GM12878 (cell line): ENCODE data around the gene EBF3. TPM values are rescaled to one million over a fixed set of nuclear protein-coding genes. Genes with fewer than 3 reads are reported as not detected.
A peak's percentile ranks its signal among the peaks of the same experiment; 100 is the strongest.

Experiments
- ATAC-seq: fragments of 200-7000 bp; cut with Tn5 transposase; 3 replicates; pipeline ENCODE4 v1.9.1; 2020; ENCODE audit warnings: mild to moderate bottlenecking, moderate library complexity
- BruUV-seq: library from RNA; stranded (reverse); fragments of 400-500 nt; replicated peaks from 2 replicates; lab custom pipeline; 2021; lab: Mats Ljungman, UMichigan
- CTCF ChIA-PET: fragments of 300-600 bp; sonication (Branson Sonifier 250); formaldehyde crosslinking; extraction: SDS; loops from one replicate; lab custom pipeline; 2021; ENCODE audit warnings: inconsistent platforms; lab: Yijun Ruan, JAX
- POLR2A ChIA-PET: fragments of 350-600 bp; formaldehyde crosslinking; extraction: SDS; loops from one replicate; lab custom pipeline; 2021; ENCODE audit warnings: inconsistent platforms; lab: Charles Lee
- RAD21 ChIA-PET: fragments of 300-600 bp; sonication (Branson Sonifier 250); formaldehyde crosslinking; loops from one replicate; lab custom pipeline; 2023; ENCODE audit warnings: antibody characterized with exemption; ENCODE audit not compliant: unreplicated experiment; lab: Charles Lee
- SMC1A ChIA-PET: fragments of 300-600 bp; sonication (Branson Sonifier 250); formaldehyde crosslinking; loops from one replicate; lab custom pipeline; 2023; ENCODE audit not compliant: unreplicated experiment, uncharacterized antibody; lab: Charles Lee
- DNase-seq: peaks from one replicate; pipeline ENCODE4 v3.0.0-alpha.2; 2011; ENCODE audit warnings: low read depth, low spot score
- FAIRE-seq: peaks from 3 replicates; lab custom pipeline; 2011; peaks lifted over from hg19 to GRCh38; lab: Jason Lieb, UNC
- H2AFZ ChIP-seq: 2 replicates; pipeline ENCODE4 v1.6.0; 2011; ENCODE audit warnings: low read depth, low read length, control low read depth; ENCODE audit not compliant: control insufficient read depth
- H3K27ac ChIP-seq: 2 replicates; pipeline ENCODE4 v1.5.1; 2011; ENCODE audit warnings: control low read depth; ENCODE audit not compliant: control insufficient read depth, insufficient read depth
- H3K27me3 ChIP-seq, 2 experiments: replicated peaks in 1 of 2; 2 replicates each; pipeline versions ENCODE4 v1.6.0 to v1.6.1; 2011; ENCODE audit warnings: low read length in 1 of 2; ENCODE audit not compliant: control insufficient read depth in 2 of 2, insufficient read depth in 2 of 2
- H3K36me3 ChIP-seq, 2 experiments: 2 replicates each; pipeline ENCODE4 v1.5.1; 2011; ENCODE audit warnings: low read length in 1 of 2; ENCODE audit not compliant: control insufficient read depth in 2 of 2, insufficient read depth in 2 of 2
- H3K4me1 ChIP-seq: 2 replicates; pipeline ENCODE4 v1.6.1; 2011; ENCODE audit warnings: mild to moderate bottlenecking, low read length, moderate library complexity, mixed read lengths; ENCODE audit not compliant: control insufficient read depth, insufficient read depth
- H3K4me2 ChIP-seq: 2 replicates; pipeline ENCODE4 v1.6.0; 2011; ENCODE audit warnings: control low read depth; ENCODE audit not compliant: control insufficient read depth, insufficient read depth
- H3K4me3 ChIP-seq: fragments of 200-600 bp; sonication (generic); 2 replicates; pipeline ENCODE4 v1.5.1; 2016
- H3K79me2 ChIP-seq: 2 replicates; pipeline ENCODE4 v1.6.0; 2011; ENCODE audit warnings: low read length; ENCODE audit not compliant: control insufficient read depth, insufficient read depth
- H3K9ac ChIP-seq: 2 replicates; pipeline ENCODE4 v1.8.0; 2011; ENCODE audit warnings: low read length, control low read depth, mixed read lengths; ENCODE audit not compliant: control insufficient read depth, insufficient read depth
- H3K9me3 ChIP-seq: replicated peaks from 3 replicates; pipeline ENCODE4 v1.5.1; 2011; ENCODE audit warnings: mild to moderate bottlenecking, low read length; ENCODE audit not compliant: control insufficient read depth, insufficient read depth
- H4K20me1 ChIP-seq: 2 replicates; pipeline ENCODE4 v1.6.0; 2011; ENCODE audit not compliant: control insufficient read depth, insufficient read depth
- ASH2L ChIP-seq: fragments of 300-600, 200-600 bp; sonication (generic); IDR thresholded peaks from 2 replicates; pipeline ENCODE4 v1.6.1; 2017; ENCODE audit warnings: low read depth, mild to moderate bottlenecking, borderline replicate concordance
- EP300 ChIP-seq, 2 experiments: fragments of 150-350 bp in 1 of 2; IDR thresholded peaks; 2 replicates each; pipeline ENCODE4 v1.6.1; 2011 to 2012; ENCODE audit warnings: low read depth in 2 of 2, low read length in 2 of 2, borderline replicate concordance in 1 of 2, improper control_type of control experiment in 1 of 2, inconsistent platforms in 1 of 2; ENCODE audit not compliant: control insufficient read depth in 1 of 2
- FOXM1 ChIP-seq: IDR thresholded peaks from 2 replicates; pipeline ENCODE4 v1.6.1; 2012; ENCODE audit warnings: low read depth, mild to moderate bottlenecking, inconsistent platforms, low read length, moderate library complexity
- HDAC6 ChIP-seq: fragments of 200-600 bp; sonication (generic); IDR thresholded peaks from one replicate; pipeline ENCODE4 v1.8.0; 2017; ENCODE audit warnings: antibody characterized with exemption; ENCODE audit not compliant: unreplicated experiment
- LARP7 ChIP-seq: fragments of 450-650 bp; IDR thresholded peaks from 2 replicates; pipeline ENCODE4 v1.6.1; 2017; ENCODE audit warnings: mild to moderate bottlenecking
- NFYB ChIP-seq: IDR thresholded peaks from 2 replicates; pipeline ENCODE4 v1.6.1; 2011; ENCODE audit warnings: low read depth, mild to moderate bottlenecking, low read length, improper control_type of control experiment, moderate library complexity; ENCODE audit not compliant: insufficient read depth
- PML ChIP-seq: IDR thresholded peaks from 2 replicates; pipeline ENCODE4 v1.6.1; 2012; ENCODE audit warnings: low read length, inconsistent platforms
- POLR2AphosphoS2 ChIP-seq: IDR thresholded peaks from 2 replicates; pipeline ENCODE4 v1.6.1; 2011; ENCODE audit warnings: low read depth, mild to moderate bottlenecking, low read length, improper control_type of control experiment, moderate library complexity
- POLR2AphosphoS5 ChIP-seq: IDR thresholded peaks from 2 replicates; pipeline ENCODE4 v1.6.1; 2011; ENCODE audit warnings: mild to moderate bottlenecking, low read length, inconsistent platforms
- POU2F2 ChIP-seq: IDR thresholded peaks from 3 replicates; pipeline ENCODE4 v1.6.1; 2011; ENCODE audit warnings: low read depth, mild to moderate bottlenecking, low read length, borderline replicate concordance
- SIN3A ChIP-seq: IDR thresholded peaks from 2 replicates; pipeline ENCODE4 v1.6.1; 2012; ENCODE audit warnings: low read depth, low read length, improper control_type of control experiment
- SKIL ChIP-seq: fragments of 450-650 bp; IDR thresholded peaks from 2 replicates; pipeline ENCODE4 v1.6.1; 2017; ENCODE audit warnings: mild to moderate bottlenecking, low read depth, inconsistent platforms; ENCODE audit not compliant: poor library complexity, severe bottlenecking
- SMC3 ChIP-seq: IDR thresholded peaks from 2 replicates; pipeline ENCODE4 v1.6.1; 2011; ENCODE audit warnings: low read length, improper control_type of control experiment, borderline replicate concordance
- SUZ12 ChIP-seq: fragments of 200-600 bp; sonication (generic); IDR thresholded peaks from one replicate; pipeline ENCODE4 v1.6.1; 2018; ENCODE audit warnings: antibody characterized with exemption, mild to moderate bottlenecking; ENCODE audit not compliant: unreplicated experiment
- TARDBP ChIP-seq: IDR thresholded peaks from 2 replicates; pipeline ENCODE4 v1.6.1; 2016; ENCODE audit warnings: borderline replicate concordance
- ZBTB40 ChIP-seq: fragments of 450-650 bp; IDR thresholded peaks from 2 replicates; pipeline ENCODE4 v1.6.1; 2016; ENCODE audit warnings: mild to moderate bottlenecking, moderate library complexity, borderline replicate concordance
- ZSCAN29 ChIP-seq: fragments of 450-650 bp; IDR thresholded peaks from 2 replicates; pipeline ENCODE4 v1.6.1; 2017; ENCODE audit warnings: mild to moderate bottlenecking, moderate library complexity
- in situ Hi-C: fragments of 300-500 bp; cut with MboI; formaldehyde crosslinking; loops from 9 replicates; pipeline ENCODE4 v1.14.3; 2018; ENCODE audit warnings: mixed read lengths
- intact Hi-C: fragments of 100-400 bp; cut with micrococcal nuclease; formaldehyde crosslinking; loops from one replicate; pipeline ENCODE4 v1.14.2; 2022; ENCODE audit not compliant: unreplicated experiment
- polyA plus RNA-seq, 11 experiments: library from polyadenylated mRNA; depleted of rRNA in 4 of 11; unstranded in 6 of 11; stranded (reverse) in 5 of 11; fragments of >200 nt; fragmentation: Nextera tagmentation in 4 of 11; fragmentation: Illumina TruSeq in 1 of 11; extraction: Ambion mirVana in 4 of 11; extraction: Trizol in 1 of 11; gene quantifications; 1 replicate in 1 of 11; 2 replicates in 10 of 11; pipeline versions ENCODE4 v1.2.1 to v1.2.3, GENCODE V29; 2011 to 2016; ENCODE audit warnings: inconsistent platforms in 2 of 11, missing spikeins in 2 of 11, low read depth in 1 of 11
- total RNA-seq, 4 experiments: library from RNA; depleted of rRNA in 3 of 4; stranded (reverse); fragments of >200 nt in 3 of 4; fragmentation: Illumina TruSeq in 1 of 4; extraction: Trizol in 1 of 4; gene quantifications; 2 replicates each; pipeline versions ENCODE4 v1.2.1 to v1.2.3, GENCODE V29; 2013 to 2021
- TF ChIP-seq, protein P1 (sequence below): fragments of 150-350 bp; IDR thresholded peaks from 2 replicates; pipeline ENCODE4 v1.6.1; 2014; ENCODE audit warnings: mild to moderate bottlenecking, low read depth, low read length

EBF3 gene
- total and polyA plus RNA-seq, 10 of the 15 experiments (the other 5 are each of a cell fraction or from before 2014, with no cell fraction given) = not detected

DNA sequence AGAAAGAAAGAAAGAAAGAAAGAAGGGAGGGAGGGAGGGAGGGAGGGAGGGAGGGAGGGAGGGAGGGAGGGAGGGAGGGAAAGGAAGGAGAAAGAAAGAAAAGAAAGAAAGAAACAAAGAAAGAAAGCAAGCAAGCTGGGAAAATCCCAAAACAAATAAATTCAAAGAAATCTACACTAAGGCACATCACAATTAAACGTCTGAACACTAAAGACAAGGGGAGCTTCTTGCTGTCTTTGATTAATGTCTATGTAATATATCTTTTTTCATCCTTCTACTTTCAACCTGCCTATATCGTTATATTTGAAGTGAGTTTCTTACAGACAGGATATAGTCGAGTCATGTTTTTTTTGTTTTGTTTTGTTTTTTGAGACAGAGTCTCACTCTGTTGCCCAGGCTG lies 28.3 kb upstream of the EBF3 start (continued):
- TF ChIP-seq, protein P1, sequence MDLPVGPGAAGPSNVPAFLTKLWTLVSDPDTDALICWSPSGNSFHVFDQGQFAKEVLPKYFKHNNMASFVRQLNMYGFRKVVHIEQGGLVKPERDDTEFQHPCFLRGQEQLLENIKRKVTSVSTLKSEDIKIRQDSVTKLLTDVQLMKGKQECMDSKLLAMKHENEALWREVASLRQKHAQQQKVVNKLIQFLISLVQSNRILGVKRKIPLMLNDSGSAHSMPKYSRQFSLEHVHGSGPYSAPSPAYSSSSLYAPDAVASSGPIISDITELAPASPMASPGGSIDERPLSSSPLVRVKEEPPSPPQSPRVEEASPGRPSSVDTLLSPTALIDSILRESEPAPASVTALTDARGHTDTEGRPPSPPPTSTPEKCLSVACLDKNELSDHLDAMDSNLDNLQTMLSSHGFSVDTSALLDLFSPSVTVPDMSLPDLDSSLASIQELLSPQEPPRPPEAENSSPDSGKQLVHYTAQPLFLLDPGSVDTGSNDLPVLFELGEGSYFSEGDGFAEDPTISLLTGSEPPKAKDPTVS = no peak
- TF ChIP-seq TARDBP (no peak), POLR2AphosphoS2 (no peak), LARP7 (no peak), FOXM1 (no peak), NFYB (no peak)

GRCh38 chr10:129982825-129983224 lies 18.8 kb upstream of the EBF3 start:
- CTCF ChIA-PET = no interaction called here
- Histone ChIP-seq H4K20me1 (no peaks in the 10 kb centered on the region), H3K9me3 (no peaks in the 10 kb centered on the region; the same call in 2 of the 3 replicates), H3K4me2 (no peak overlapping the region), H3K27me3 (no peaks in the 10 kb centered on the region), H3K9ac (no peak overlapping the region), H3K79me2 (no peaks in the 10 kb centered on the region), H3K4me3 (no peak overlapping the region), H3K36me3 (no peaks in the 10 kb centered on the region), H2AFZ (no peak overlapping the region), H3K4me1 (no peaks in the 10 kb centered on the region), H3K27ac (no peak overlapping the region)
- intact Hi-C loops (no loop called here), in situ Hi-C loops (no loop called here)
- no TSS peak for BruUV-seq
- RAD21 ChIA-PET = no interaction called here
- POLR2A ChIA-PET = no interaction called here
- FAIRE-seq (peak; percentile 49), ATAC-seq (no peak), DNase-seq (no peak)
- SMC1A ChIA-PET = no interaction called here
- TF ChIP-seq ZBTB40 (no peak), SIN3A (no peak), POU2F2 (no peak), PML (no peak), ASH2L (no peak), EP300 (IDR thresholded peaks at IDR 0.05; ENCODE audit: borderline replicate concordance in 1 of 2, control insufficient read depth in 1 of 2, low read depth in 2 of 2, low read length in 2 of 2) (no peak), ZSCAN29 (no peak), POLR2AphosphoS5 (no peak), HDAC6 (no peak), SKIL (no peak), SUZ12 (no peak), SMC3 (no peak)
